Measurements from ENCODE around the gene ADSL.

DNA sequence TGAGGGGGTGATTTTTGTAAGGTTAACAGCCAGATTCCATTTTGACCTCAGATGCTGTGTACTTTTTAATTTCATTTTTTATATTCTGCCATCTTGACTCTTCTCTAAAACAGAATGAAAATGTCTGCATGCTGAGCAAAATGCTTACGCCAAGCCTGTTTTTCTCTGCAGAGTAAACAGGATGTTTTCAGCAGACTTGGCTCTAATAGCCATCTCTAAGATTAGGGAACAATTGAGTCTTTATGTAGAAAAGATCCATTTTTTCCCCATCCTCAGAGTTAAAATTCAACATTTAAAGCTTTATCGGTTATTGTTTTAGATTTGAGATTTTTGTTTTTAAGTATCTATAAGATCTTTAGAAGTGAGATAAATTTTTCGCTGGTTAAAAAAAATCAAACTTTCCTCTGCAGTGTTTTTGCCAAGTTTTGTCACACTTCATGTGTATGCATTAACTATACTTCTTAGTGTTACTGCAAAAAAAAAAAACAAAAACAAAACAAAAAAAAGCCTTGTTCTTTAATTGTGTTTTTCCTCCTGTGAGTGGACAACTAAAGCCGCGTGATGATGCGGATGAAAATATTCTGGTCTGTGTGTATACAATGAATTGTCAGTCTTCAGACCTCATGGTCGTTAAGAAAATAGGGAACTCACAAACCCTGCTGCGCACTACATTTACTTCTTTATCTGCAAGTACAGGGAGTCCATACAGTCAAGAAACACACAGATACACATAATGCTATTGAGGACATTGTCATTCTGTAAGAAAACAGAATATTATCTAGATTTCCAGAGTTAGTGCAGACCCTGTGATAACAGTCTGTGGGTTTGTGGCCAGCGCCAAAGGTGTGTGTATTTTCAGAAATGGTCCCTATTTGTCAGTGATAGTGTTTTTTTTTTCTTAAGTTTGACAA, 17.5 kb upstream of the ADSL start:
- TF ChIP-seq, protein P1, sequence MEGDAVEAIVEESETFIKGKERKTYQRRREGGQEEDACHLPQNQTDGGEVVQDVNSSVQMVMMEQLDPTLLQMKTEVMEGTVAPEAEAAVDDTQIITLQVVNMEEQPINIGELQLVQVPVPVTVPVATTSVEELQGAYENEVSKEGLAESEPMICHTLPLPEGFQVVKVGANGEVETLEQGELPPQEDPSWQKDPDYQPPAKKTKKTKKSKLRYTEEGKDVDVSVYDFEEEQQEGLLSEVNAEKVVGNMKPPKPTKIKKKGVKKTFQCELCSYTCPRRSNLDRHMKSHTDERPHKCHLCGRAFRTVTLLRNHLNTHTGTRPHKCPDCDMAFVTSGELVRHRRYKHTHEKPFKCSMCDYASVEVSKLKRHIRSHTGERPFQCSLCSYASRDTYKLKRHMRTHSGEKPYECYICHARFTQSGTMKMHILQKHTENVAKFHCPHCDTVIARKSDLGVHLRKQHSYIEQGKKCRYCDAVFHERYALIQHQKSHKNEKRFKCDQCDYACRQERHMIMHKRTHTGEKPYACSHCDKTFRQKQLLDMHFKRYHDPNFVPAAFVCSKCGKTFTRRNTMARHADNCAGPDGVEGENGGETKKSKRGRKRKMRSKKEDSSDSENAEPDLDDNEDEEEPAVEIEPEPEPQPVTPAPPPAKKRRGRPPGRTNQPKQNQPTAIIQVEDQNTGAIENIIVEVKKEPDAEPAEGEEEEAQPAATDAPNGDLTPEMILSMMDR (IDR thresholded peaks at IDR 0.05), result no peak
- TF ChIP-seq POLR2A (IDR thresholded peaks at IDR 0.05), result no peak
